CD8-positive, alpha-beta memory T cell (primary cell): ENCODE measurements around the gene CRTC1. TPM values are rescaled to one million over a fixed set of nuclear protein-coding genes. Genes with fewer than 3 reads are reported as not detected.

Experiments used
- CTCF ChIA-PET: fragments of 350-600 bp; sonication (Branson Sonifier 250); formaldehyde crosslinking; loops from one replicate; lab custom pipeline; 2021; ENCODE audit warnings: antibody characterized with exemption; lab: Charles Lee
- POLR2A ChIA-PET: fragments of 350-600 bp; sonication (Branson Sonifier 250); formaldehyde crosslinking; loops from one replicate; lab custom pipeline; 2021; ENCODE audit warnings: antibody characterized with exemption; lab: Charles Lee
- DNase-seq, 5 donors: peaks; one replicate each; pipeline versions ENCODE4 v3.0.0 to v3.0.0-alpha.2; 2020 to 2022; ENCODE audit warnings: mixed read lengths in 1 of 5
- H3K27ac ChIP-seq: one replicate; pipeline ENCODE4 v1.7.0; 2013; ENCODE audit warnings: low read depth, mild to moderate bottlenecking, low read length, moderate library complexity
- H3K27me3 ChIP-seq: 2 replicates; pipeline ENCODE4 v1.7.0; 2013; ENCODE audit warnings: low read length, mild to moderate bottlenecking; ENCODE audit not compliant: insufficient read depth, poor library complexity, severe bottlenecking
- H3K36me3 ChIP-seq: 2 replicates; pipeline ENCODE4 v1.7.0; 2013; ENCODE audit warnings: mild to moderate bottlenecking, low read length, moderate library complexity; ENCODE audit not compliant: insufficient read depth
- H3K4me1 ChIP-seq: 2 replicates; pipeline ENCODE4 v1.7.0; 2013; ENCODE audit warnings: mild to moderate bottlenecking, low read length, moderate library complexity; ENCODE audit not compliant: insufficient read depth
- H3K4me3 ChIP-seq: 2 replicates; pipeline ENCODE4 v1.7.0; 2013; ENCODE audit warnings: mild to moderate bottlenecking, low read length
- H3K9me3 ChIP-seq: 2 replicates; pipeline ENCODE4 v1.7.0; 2013; ENCODE audit warnings: mild to moderate bottlenecking, low read length
- H3K27ac Mint-ChIP-seq, 8 donors: one replicate each; pipeline ENCODE4 v1.8.0; 2020 to 2021; ENCODE audit warnings: mixed read lengths in 8 of 8, mild to moderate bottlenecking in 6 of 8, inconsistent platforms in 3 of 8, moderate library complexity in 3 of 8
- H3K27me3 Mint-ChIP-seq, 2 donors: one replicate each; pipeline ENCODE4 v1.8.0; 2020 to 2021; ENCODE audit warnings: mixed read lengths in 2 of 2, mild to moderate bottlenecking in 1 of 2, moderate library complexity in 1 of 2
- H3K36me3 Mint-ChIP-seq, 3 donors: one replicate each; pipeline ENCODE4 v1.8.0; 2020 to 2021; ENCODE audit warnings: mixed read lengths in 3 of 3, inconsistent platforms in 1 of 3, mild to moderate bottlenecking in 1 of 3
- H3K4me1 Mint-ChIP-seq, 3 donors: one replicate each; pipeline ENCODE4 v1.8.0; 2020 to 2021; ENCODE audit warnings: mixed read lengths in 3 of 3, inconsistent platforms in 1 of 3, mild to moderate bottlenecking in 1 of 3
- H3K4me3 Mint-ChIP-seq, 7 donors: one replicate each; pipeline ENCODE4 v1.8.0; 2020 to 2021; ENCODE audit warnings: mixed read lengths in 7 of 7, mild to moderate bottlenecking in 6 of 7, moderate library complexity in 4 of 7, inconsistent platforms in 2 of 7
- H3K9me3 Mint-ChIP-seq, 5 donors: one replicate each; pipeline ENCODE4 v1.8.0; 2020 to 2022; ENCODE audit warnings: mixed read lengths in 5 of 5, mild to moderate bottlenecking in 3 of 5, moderate library complexity in 2 of 5, inconsistent platforms in 1 of 5
- polyA plus RNA-seq: library from polyadenylated mRNA; unstranded; fragments of 300-500 nt; fragmentation: Illumina TruSeq; gene quantifications from one replicate; pipeline ENCODE4 v1.2.3, GENCODE V29; 2021
- total RNA-seq, 2 experiments: library from RNA; stranded (reverse); gene quantifications; one replicate each; pipeline ENCODE4 v1.2.3, GENCODE V29; 2021

Gene CRTC1
- total and polyA plus RNA-seq, 3 experiments from 2014 or later = 1.3 to 7.1 (median 6.7) TPM

- H3K4me1 ChIP-seq = peaks cover 19% of the 10 kb centered on the region
- H3K27ac ChIP-seq = no peak overlapping the region
- no peaks in the 10 kb centered on the region for H3K36me3 ChIP-seq
- H3K27ac Mint-ChIP-seq = peak overlapping the region in 1 of 8 donors; percentile 64
- POLR2A ChIA-PET = no interaction called here
- peak overlapping the region in 5 of 7 donors; percentile 68 to 83 (median 72) for H3K4me3 Mint-ChIP-seq
- H3K9me3 ChIP-seq = no peaks in the 10 kb centered on the region
- peaks cover 0 to 1% (median 0%) of the 10 kb centered on the region in 3 donors for H3K36me3 Mint-ChIP-seq
- H3K4me3 ChIP-seq = no peak overlapping the region
- CTCF ChIA-PET = no interaction called here
- peaks cover 0 to 7% (median 0%) of the 10 kb centered on the region in 5 donors for H3K9me3 Mint-ChIP-seq
- H3K27me3 ChIP-seq = peaks cover 27% of the 10 kb centered on the region
- peaks cover 55 to 76% of the 10 kb centered on the region in 2 donors for H3K27me3 Mint-ChIP-seq
- peaks cover 31 to 53% (median 37%) of the 10 kb centered on the region in 3 donors for H3K4me1 Mint-ChIP-seq
- DNase-seq = no peak
These were observed 105.3 kb downstream of the CRTC1 start for GRCh38 chr19:18788529-18789421.

DNA sequence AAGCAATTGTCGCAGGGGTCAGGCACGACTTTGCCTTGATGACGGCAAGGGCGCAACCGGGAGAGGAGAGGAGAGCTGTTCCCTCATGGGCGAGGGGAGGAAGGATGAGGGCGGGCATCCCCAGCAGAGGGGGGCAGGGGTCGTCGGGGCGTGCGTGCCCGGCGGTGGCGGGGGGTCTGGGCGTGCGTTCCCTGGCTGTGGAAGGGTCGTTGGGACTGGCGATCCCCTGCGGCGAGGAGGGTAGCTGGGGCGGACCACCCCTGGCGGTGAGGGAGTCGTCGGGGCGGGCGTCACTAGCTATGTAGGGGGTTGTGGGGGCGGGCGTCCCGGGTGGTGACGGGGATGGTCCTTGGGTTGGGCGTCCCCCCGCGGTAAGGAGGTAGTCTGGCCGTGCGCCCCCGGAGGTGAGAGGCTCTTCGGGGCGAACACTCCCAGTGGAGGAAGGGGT is 106.0 kb downstream of the CRTC1 start:
- H3K27ac Mint-ChIP-seq = peak overlapping the region in 1 of 8 donors; percentile 64
- no peaks in the 10 kb centered on the region for H3K36me3 ChIP-seq
- peaks cover 28 to 51% (median 37%) of the 10 kb centered on the region in 3 donors for H3K4me1 Mint-ChIP-seq
- H3K9me3 Mint-ChIP-seq = peaks cover 0 to 7% (median 0%) of the 10 kb centered on the region in 5 donors
- no peak for DNase-seq
- ChIA-PET CTCF (no interaction called here), POLR2A (no interaction called here)
- no peak overlapping the region for H3K27ac ChIP-seq
- H3K36me3 Mint-ChIP-seq = peaks cover 0 to 1% (median 0%) of the 10 kb centered on the region in 3 donors
- H3K9me3 ChIP-seq = no peaks in the 10 kb centered on the region
- peak overlapping the region in 6 of 7 donors; percentile 68 to 83 (median 72) for H3K4me3 Mint-ChIP-seq
- peaks cover 30% of the 10 kb centered on the region for H3K27me3 ChIP-seq
- H3K4me3 ChIP-seq = no peak overlapping the region
- H3K4me1 ChIP-seq = peaks cover 19% of the 10 kb centered on the region
- H3K27me3 Mint-ChIP-seq = peaks cover 56 to 77% of the 10 kb centered on the region in 2 donors

DNA sequence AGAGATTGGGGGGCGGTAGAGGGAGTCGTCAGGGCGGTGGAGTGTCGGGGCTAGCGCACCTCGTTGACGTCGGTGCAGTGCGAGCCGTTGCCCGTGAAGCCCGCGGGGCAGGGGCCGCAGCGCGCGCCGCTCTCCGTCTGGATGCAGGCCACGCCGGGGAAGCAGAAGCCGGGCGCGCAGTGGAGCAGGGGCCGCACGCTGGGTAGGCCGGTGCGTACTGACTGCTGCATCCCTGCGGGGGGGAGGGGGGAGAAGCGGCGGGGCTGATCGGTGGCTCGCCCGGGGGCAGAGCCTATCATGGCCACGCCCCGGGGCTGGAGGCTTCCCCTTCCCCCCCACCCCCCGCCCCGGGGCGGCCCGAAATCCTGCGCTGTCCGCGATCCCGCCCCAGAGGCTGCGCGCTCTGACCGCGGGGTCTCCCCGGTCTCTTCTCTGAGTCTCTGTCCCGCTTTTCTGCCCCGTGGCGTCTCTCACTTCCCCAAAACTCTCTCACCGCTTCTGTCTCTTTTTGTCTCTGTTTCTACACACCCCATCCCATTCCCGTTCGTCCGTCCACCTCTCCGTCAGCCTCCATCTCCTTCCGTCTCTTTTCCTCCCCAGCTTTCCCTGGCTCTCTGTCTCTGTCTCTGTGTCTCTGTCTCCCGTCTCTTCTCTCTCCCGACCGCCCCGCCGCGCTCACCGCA is 106.5 kb downstream of the CRTC1 start:
- POLR2A ChIA-PET = no interaction called here
- peaks cover 59 to 79% of the 10 kb centered on the region in 2 donors for H3K27me3 Mint-ChIP-seq
- CTCF ChIA-PET = no interaction called here
- H3K4me1 Mint-ChIP-seq = peaks cover 27 to 49% (median 35%) of the 10 kb centered on the region in 3 donors
- H3K9me3 ChIP-seq = no peaks in the 10 kb centered on the region
- no peaks in the 10 kb centered on the region for H3K36me3 ChIP-seq
- no peak overlapping the region for H3K27ac ChIP-seq
- H3K4me3 ChIP-seq = no peak overlapping the region
- H3K9me3 Mint-ChIP-seq = peaks cover 0 to 7% (median 0%) of the 10 kb centered on the region in 5 donors
- H3K27me3 ChIP-seq = peaks cover 30% of the 10 kb centered on the region
- H3K27ac Mint-ChIP-seq = peak overlapping the region in 3 of 8 donors; percentile 21 to 73 (median 52)
- peak in 1 of 5 donors; percentile 22 for DNase-seq
- peaks cover 0 to 1% (median 0%) of the 10 kb centered on the region in 3 donors for H3K36me3 Mint-ChIP-seq
- peaks cover 19% of the 10 kb centered on the region for H3K4me1 ChIP-seq
- H3K4me3 Mint-ChIP-seq = peak overlapping the region; percentile 55 to 90 (median 82)

DNA sequence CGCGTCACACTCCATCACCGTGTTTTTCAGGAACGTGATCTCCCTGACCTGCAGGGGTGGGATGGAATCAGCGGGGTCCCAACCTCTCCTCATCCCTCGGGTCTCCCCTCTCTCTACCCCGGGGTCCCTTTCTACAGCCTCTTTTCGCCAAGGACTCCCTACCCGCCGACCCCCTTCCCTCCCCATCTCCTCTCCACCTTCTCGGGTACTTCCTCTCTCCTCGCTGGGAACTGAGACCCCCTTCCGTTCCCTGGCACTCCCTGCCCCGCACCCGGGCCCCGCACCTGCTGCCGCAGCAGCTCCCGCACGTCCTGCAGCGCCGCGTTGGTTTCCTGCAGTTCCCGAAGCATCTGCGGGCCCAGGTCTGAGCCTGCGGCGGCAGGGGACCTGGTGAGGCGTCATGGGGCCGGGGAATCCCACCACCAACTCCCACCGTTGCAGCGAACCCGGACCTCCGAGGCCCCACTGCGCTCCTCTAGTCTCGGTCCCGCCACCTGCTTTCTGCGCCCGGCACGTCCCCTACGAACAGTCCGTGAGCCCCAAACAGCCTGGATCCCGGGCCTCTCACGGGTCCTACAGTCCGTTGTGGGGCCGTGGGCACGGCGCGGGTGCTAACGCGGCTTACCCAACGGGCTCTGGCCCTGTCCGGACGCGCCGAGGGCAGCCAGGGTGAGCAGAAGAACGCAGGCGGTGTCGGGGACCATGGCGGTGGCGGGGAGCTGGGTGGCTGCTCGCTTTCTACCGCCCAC is 107.3 kb downstream of the CRTC1 start, which contains the start of gene COMP:
Gene COMP (minus strand): TSS at position 740 of the 749 bp plus-strand sequence. CDS start 36 bp downstream, at position 704.
- Mint-ChIP-seq H3K4me3 (peak within 1 kb of the TSS; percentile 55 to 90 (median 79)), H3K4me1 (peaks cover 23 to 43% (median 28%) of the 10 kb centered on the region in 3 donors), H3K36me3 (peaks cover 0 to 1% (median 0%) of the 10 kb centered on the region in 3 donors), H3K27me3 (peaks cover 58 to 77% of the 10 kb centered on the region in 2 donors), H3K9me3 (peaks cover 0 to 7% (median 0%) of the 10 kb centered on the region in 5 donors), H3K27ac (peak within 1 kb of the TSS in 3 of 8 donors; percentile 21 to 73 (median 52))
- Histone ChIP-seq H3K9me3 (no peaks in the 10 kb centered on the region), H3K4me1 (peaks cover 19% of the 10 kb centered on the region), H3K27ac (no peak within 1 kb of the TSS), H3K36me3 (no peaks in the 10 kb centered on the region), H3K27me3 (peaks cover 30% of the 10 kb centered on the region), H3K4me3 (no peak within 1 kb of the TSS)
- no peak for DNase-seq
- POLR2A ChIA-PET = no interaction called here
- CTCF ChIA-PET = no interaction called here

- peaks cover 0 to 7% (median 0%) of the 10 kb centered on the region in 5 donors for H3K9me3 Mint-ChIP-seq
- H3K4me1 Mint-ChIP-seq = peaks cover 19 to 38% (median 23%) of the 10 kb centered on the region in 3 donors
- H3K27ac ChIP-seq = no peak overlapping the region
- H3K27ac Mint-ChIP-seq = no peak overlapping the region
- H3K27me3 Mint-ChIP-seq = peaks cover 57 to 77% of the 10 kb centered on the region in 2 donors
- peaks cover 19% of the 10 kb centered on the region for H3K4me1 ChIP-seq
- no peaks in the 10 kb centered on the region for H3K9me3 ChIP-seq
- ChIA-PET POLR2A (no interaction called here), CTCF (no interaction called here)
- H3K4me3 ChIP-seq = no peak overlapping the region
- peak overlapping the region in 2 of 7 donors; percentile 45 to 67 for H3K4me3 Mint-ChIP-seq
- peaks cover 0 to 1% (median 0%) of the 10 kb centered on the region in 3 donors for H3K36me3 Mint-ChIP-seq
- DNase-seq = no peak
- no peaks in the 10 kb centered on the region for H3K36me3 ChIP-seq
- peaks cover 32% of the 10 kb centered on the region for H3K27me3 ChIP-seq
These were observed 107.8 kb downstream of the CRTC1 start for GRCh38 chr19:18791315-18791678.

GRCh38 chr19:18792661-18793060 is 109.2 kb downstream of the CRTC1 start:
- peak overlapping the region in 2 of 8 donors; percentile 32 to 95 for H3K27ac Mint-ChIP-seq
- peaks cover 12 to 31% (median 15%) of the 10 kb centered on the region in 3 donors for H3K4me1 Mint-ChIP-seq
- peaks cover 19% of the 10 kb centered on the region for H3K4me1 ChIP-seq
- POLR2A ChIA-PET = no interaction called here
- no peaks in the 10 kb centered on the region for H3K36me3 ChIP-seq
- DNase-seq = no peak
- H3K27ac ChIP-seq = no peak overlapping the region
- H3K4me3 ChIP-seq = no peak overlapping the region
- peak overlapping the region in 1 of 7 donors; percentile 13 for H3K4me3 Mint-ChIP-seq
- H3K36me3 Mint-ChIP-seq = peaks cover 0 to 1% (median 0%) of the 10 kb centered on the region in 3 donors
- no peaks in the 10 kb centered on the region for H3K9me3 ChIP-seq
- peaks cover 49 to 78% of the 10 kb centered on the region in 2 donors for H3K27me3 Mint-ChIP-seq
- H3K27me3 ChIP-seq = peaks cover 32% of the 10 kb centered on the region
- H3K9me3 Mint-ChIP-seq = peaks cover 0 to 4% (median 0%) of the 10 kb centered on the region in 5 donors
- CTCF ChIA-PET = no interaction called here
